ENCODE data around the gene MRTFB. TPM values are rescaled to one million over a fixed set of nuclear protein-coding genes. Genes with fewer than 3 reads are reported as not detected.

MRTFB gene
- total and polyA plus RNA-seq, 2 donors (not counting 3 experiments of a cell fraction or from before 2014, with no cell fraction given) = 19.6 to 49.5 TPM

GRCh38 chr16:14278749-14279148 is 207.6 kb downstream of the MRTFB start:
- Histone ChIP-seq H3K4me2 (ENCODE audit: insufficient read depth, low read length) (no peak overlapping the region), H3K9ac (replicated peaks; ENCODE audit: extremely low read depth, insufficient read depth, low read length) (no peak overlapping the region), H2AFZ (ENCODE audit: low read depth, low read length) (no peak overlapping the region), H3K4me1 (ENCODE audit: control insufficient read depth, extremely low read depth, insufficient read depth, low read length) (peaks cover 2% of the 10 kb centered on the region), H4K20me1 (replicated peaks; ENCODE audit: control insufficient read depth, extremely low read depth, insufficient read depth, low read length) (no peaks in the 10 kb centered on the region), H3K79me2 (ENCODE audit: control insufficient read depth, insufficient read depth, low read length) (no peaks in the 10 kb centered on the region), H3K36me3 (ENCODE audit: control insufficient read depth in 2 of 2, extremely low read depth in 1 of 2, insufficient read depth in 2 of 2, low read length in 2 of 2) (no peaks in the 10 kb centered on the region), H3K4me3 (replicated peaks in 1 of 3; ENCODE audit: insufficient read depth in 1 of 3, low read depth in 1 of 3, low read length in 3 of 3) (no peak overlapping the region), H3K27ac (ENCODE audit: insufficient read depth, low read depth, low read length) (no peak overlapping the region), H3K27me3 (ENCODE audit: control insufficient read depth in 2 of 2, insufficient read depth in 2 of 2, low read length in 2 of 2) (no peaks in the 10 kb centered on the region), H3K9me3 (replicated peaks; ENCODE audit: control insufficient read depth, insufficient read depth, low read length) (no peaks in the 10 kb centered on the region), H3K9me1 (replicated peaks; ENCODE audit: control insufficient read depth, extremely low read depth, insufficient read depth, low read length) (no peaks in the 10 kb centered on the region)
- TF ChIP-seq JUN (IDR thresholded peaks at IDR 0.05; ENCODE audit: borderline replicate concordance, insufficient read depth, insufficient read length, low read depth) (no peak), FOS (IDR thresholded peaks at IDR 0.05; ENCODE audit: borderline replicate concordance, insufficient read depth, low read length) (no peak), POLR2A (IDR thresholded peaks at IDR 0.05; ENCODE audit: low read depth, low read length) (no peak), GATA2 (IDR thresholded peaks at IDR 0.05; ENCODE audit: insufficient read depth, insufficient read length, low read depth, low read length) (no peak), POLR2AphosphoS5 (IDR thresholded peaks at IDR 0.05; ENCODE audit: insufficient read depth, low read depth, low read length) (no peak), CTCF (IDR thresholded peaks at IDR 0.05; ENCODE audit: extremely low read depth in 1 of 2, insufficient read depth in 1 of 2, low read depth in 1 of 2, low read length in 2 of 2) (no peak), MYC (IDR thresholded peaks at IDR 0.05; ENCODE audit: low read depth, low read length) (no peak), EZH2 (IDR thresholded peaks at IDR 0.05; ENCODE audit: borderline replicate concordance, low read depth, low read length, severe bottlenecking) (no peak), MAX (IDR thresholded peaks at IDR 0.05; ENCODE audit: insufficient read depth, insufficient read length) (no peak)
- dilution Hi-C loops (cut with MboI; ENCODE audit: extremely low pct_ligation_motif_present, low sequenced_read_pairs) (no loop called here), intact Hi-C loops (cut with micrococcal nuclease) (no loop called here)
- CTCF ChIA-PET = interaction anchor here (2.1 to 2.6 kb wide), 2 partner anchors 355 to 359 kb away, joined by 5 to 13 read pairs; partner anchors contain the start of gene ERCC4
- DNase-seq (ENCODE audit: low read depth, low spot score) (no peak), FAIRE-seq (no peak)
- no TSS peak for BruUV-seq (replicated peaks)
- POLR2A ChIA-PET = no interaction called here

Measured in endothelial cell of umbilical vein (primary cell).